GM18858 (cell line): Measurements from ENCODE around the gene MARK4.
"Not testable (repeated sequence)": the region's sequence is repeated elsewhere in the genome, so short reads cannot be mapped to it uniquely, and the experiment has no call there.

Experiments
- ATAC-seq: cut with Tn5 transposase; IDR thresholded peaks from one replicate; pipeline ENCODE4 v1.9.1; 2021; ENCODE audit not compliant: unreplicated experiment

Gene MARK4

DNA sequence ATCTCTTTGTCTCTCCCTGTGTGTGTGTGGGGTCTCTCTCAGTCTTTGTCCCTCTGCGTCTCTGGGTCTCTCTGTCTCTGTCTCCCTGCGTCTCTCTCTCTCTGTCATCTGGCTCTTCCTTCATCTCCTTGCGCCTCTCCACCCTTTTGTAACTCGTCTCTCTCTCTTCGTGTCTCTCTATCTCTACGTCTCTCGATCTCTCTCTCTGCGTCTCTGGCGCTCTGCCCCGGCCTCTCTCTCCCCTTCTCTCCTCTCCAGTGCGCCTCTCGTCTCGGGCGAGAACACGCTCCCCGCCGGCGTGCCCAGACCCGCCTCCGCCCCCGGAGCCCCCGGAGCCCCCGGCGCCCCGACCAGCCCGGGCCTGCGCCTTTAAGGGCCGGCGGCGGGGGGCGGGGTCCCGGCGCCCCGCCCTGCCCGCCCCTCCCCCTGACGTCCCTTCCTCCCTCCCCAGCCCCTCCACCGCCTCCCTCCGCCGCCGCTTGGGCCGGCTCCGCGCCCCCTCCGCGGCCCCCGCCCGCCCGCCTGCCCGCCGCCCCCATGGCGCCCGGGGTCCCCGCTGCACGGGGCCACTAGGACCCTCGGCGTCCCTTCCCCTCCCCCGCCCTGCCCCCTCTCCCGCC, at the start of gene MARK4:
Gene MARK4, plus strand, starts transcription at position 440 of the 620 bp plus-strand sequence. CDS start 318 bp downstream, outside the sequence.
- ATAC-seq = no peak

DNA sequence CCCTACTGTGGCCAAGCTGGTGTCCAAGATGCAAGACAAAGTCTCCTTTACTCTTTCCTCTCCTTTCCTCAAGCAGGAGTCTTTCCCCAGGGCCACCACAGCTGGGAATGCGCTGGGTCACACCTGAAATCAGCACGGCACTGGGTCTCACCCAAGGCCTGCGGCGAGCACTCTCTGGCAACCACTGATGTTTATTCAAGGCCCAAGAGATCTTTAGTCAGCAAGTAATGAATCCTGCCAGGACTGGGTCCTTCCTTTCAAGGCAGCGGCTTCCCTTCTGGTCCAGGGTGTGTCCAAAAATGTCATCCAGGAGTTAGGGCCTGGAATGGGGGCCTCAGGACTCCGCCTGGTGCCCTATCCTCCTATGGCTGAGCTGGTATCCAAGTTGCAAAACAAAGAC, 48.4 kb upstream of the MARK4 start:
- ATAC-seq = no peak

DNA sequence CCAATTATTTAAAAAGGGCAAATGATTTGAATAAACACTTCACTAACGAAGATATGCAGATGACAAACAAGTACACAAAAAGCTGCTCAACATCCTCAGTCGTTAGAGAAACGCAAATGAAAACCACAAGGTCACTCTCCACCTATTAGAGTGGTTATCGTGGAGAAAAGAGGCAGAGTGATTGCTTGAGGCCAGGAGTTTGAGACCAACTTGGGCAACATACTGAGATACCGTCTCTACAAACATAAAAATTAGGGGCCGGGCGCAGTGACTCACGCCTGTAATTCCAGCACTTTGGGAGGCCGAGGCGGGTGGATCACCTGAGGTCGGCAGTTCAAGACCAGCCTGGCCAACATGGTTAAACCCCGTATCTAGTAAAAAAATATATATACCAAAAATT, 45.3 kb upstream of the MARK4 start:
- ATAC-seq = no peak

DNA sequence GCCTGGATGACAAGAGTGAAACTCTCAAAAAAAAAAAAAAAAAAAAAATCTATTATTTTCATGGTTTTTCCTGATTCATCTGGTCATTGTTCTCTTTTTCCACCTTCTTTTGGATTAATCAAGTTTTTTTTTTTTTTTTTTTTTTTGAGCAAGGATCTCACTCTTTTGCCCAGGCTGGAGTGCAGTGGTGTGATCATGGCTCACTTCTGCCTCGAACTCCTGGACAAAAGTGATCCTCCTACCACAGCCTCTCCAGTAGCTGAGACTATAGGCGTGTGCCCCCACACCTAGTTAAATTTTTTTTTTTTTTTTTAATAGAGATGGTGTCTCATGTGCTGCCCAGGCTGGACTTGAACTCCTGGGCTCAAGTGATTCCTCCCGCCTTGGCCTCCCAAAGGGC, 44.7 kb upstream of the MARK4 start:
- ATAC-seq = no peak

DNA sequence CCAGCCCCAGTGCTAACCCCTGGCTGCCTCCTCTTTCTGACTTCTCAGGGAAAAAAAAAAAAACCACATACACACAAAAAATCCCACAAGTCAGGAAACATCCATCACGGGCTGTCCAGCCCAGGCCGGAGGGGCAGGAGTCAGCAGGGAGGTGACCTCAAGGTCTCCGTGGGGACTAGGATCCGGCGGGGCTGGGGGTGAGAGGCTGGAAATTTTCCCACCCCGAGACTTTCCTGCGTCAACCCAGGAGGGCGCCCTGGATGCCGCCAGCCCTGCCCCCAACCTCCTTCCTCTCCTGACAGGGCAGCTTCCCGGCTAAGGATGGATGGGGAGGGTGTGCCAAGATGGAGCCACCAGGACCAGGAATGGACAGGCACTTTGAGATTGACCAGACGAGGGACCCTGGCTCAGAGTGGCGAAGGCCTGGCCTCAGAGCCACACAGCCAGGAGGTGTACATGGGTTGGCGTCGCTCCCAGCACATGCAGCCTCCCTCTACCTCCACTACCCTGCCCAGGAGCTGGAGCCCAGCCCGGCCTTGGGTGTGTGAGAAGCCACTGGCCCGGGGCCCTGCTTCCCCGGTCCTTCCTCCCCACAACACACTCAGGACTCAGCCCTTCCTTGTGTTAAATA, 39.2 kb upstream of the MARK4 start:
- ATAC-seq = no peak

DNA sequence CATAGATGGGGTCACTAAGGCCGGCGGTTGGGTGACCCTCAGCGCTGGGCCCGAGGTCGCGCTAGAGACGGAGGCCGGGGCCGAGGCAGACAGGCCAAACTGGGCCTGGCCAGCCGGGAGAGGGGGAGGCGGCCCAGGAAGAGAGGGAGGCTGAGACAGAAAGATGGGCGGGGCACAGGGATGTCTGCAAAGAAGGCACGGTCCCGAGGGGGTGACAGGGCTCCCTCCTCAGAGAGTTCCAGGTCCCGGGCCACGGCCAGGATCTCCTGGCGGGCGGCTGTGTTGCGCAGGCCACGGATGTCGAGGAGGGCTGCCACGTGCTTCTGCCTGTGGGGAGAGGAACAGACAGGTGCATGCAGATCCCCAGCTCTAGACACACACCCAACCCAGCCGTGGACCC, 38.0 kb upstream of the MARK4 start:
- ATAC-seq = no peak

DNA sequence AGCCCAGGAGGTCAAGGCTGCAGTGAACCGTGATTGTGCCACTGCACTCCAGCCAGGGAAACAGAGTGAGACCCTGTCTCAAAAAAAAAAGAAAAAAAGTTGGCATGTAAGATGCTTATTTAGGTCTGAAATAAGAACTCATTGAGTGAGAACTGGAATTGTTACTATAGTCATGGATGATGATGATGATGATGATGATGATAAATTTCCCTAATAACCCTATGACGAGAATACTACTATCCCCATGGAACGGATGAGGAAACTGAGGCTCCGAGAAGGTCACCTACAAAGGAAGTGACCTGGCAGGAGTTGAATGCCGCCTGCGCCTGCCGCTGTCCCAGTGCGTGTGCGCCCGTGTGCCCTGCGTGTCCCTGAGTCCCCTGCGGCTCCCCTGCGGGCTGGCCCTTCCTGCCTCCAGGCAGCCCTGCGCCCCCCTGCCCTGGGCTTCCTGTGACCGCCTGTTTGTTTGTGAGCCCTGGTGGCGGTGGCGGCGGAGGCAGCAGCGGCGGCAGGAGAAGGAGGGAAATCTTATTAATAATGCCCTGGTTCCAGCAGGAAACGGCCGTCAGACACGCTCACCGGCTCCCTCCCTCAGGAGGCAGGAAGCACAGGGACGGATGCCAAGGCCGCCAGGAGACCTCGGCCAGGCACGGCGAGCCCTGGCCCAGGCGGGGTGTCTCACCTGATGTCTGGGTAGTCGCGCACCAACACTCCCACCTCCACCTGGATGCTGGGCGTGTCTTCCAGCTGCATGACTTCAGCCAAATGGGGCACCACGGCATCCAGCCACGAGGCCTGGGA, 35.5 kb upstream of the MARK4 start:
- no peak for ATAC-seq

DNA sequence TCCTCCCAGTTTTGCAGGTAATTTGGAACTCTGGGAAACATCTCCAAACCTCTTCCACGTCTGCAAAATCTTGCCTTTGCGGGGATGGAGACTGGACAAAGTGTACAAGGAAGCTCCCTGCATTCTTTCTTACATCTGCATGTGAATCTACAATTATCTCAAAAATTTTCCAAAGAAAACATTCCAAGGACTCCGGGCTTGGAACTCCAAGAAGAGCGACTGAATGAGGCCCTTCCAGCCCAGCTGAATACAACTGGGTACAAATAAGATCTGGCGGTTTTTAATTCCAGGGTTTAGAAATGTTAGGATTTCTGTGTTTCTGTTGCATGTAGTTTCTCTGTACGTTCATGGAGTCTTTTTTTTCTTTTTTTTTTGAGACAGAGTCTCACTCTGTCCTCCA, 34.4 kb upstream of the MARK4 start:
- no peak for ATAC-seq

DNA sequence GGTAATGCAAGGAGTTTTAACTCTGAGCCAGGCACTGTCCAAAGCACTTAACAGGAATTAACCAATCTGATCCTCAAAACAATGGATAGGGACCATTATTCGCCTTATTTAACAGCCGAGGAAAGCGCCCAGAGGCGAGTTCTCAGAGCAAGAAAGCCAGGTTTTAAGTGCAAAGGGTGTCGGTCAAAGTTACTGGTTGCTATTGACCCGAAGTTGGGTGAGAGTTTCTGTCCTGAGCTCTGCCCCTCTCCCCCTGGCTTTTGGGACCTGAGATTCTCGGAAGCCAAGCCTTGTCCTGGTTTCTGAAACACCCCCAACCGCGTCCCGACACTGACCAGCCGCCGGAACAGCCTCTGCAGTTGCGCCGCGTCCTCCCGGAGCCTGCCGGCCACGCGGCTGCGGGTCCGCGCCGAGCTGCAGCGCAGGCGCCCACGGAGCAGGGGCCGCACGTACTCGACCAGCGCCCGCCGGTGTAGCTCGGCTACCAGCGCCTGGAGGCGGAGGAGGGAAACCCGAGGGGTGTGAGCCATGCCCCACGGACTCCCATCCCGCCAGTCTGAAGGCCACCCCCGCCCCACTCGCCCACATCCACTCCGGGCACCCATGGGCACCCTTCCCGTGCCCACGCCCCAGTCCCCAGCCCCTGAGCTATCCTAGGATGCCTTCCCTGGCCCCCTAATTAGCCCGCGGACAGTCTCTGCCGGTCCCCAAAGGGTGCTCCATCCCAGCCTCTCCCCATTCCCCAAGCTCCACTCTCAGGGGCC, 33.7 kb upstream of the MARK4 start:
- no peak for ATAC-seq

DNA sequence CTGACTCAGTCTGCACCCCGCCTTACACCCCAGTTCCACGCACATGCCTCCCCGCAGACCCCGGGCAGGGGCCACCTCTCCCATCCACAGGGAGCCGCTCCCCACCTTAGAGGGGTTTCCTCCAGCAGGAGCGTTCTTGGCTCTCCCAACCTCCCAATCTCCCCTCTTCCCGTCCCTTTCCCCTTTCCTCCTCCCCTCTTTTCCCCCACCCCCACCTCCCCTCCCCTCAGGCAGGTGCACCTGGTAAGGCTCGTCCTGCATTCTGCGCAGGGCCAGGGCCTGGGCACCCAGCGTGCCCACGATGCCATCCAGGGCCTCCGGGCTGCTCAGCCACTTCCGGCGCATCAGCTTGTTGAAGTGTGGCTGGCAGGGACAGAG, 33.1 kb upstream of the MARK4 start:
- no peak for ATAC-seq

DNA sequence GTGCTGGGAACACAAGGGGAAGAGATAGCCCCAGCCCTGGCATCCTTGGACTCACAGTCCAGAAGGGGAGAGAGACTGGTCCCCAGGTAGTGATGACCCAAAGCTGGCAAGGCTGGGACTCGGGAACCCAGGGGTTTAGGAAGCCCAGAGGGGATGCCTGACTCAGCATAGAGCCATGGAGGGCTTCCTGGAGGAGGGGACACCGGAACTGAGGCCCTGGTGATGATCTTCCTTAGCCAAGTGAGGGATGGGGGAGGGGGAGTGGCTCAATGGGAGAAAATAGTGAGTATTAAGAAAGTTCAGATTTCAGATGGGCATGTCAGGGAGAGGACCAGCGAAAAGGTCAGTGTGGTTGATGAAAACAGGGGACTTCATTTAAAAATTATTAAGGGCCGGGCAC, 32.6 kb upstream of the MARK4 start:
- no peak for ATAC-seq

DNA sequence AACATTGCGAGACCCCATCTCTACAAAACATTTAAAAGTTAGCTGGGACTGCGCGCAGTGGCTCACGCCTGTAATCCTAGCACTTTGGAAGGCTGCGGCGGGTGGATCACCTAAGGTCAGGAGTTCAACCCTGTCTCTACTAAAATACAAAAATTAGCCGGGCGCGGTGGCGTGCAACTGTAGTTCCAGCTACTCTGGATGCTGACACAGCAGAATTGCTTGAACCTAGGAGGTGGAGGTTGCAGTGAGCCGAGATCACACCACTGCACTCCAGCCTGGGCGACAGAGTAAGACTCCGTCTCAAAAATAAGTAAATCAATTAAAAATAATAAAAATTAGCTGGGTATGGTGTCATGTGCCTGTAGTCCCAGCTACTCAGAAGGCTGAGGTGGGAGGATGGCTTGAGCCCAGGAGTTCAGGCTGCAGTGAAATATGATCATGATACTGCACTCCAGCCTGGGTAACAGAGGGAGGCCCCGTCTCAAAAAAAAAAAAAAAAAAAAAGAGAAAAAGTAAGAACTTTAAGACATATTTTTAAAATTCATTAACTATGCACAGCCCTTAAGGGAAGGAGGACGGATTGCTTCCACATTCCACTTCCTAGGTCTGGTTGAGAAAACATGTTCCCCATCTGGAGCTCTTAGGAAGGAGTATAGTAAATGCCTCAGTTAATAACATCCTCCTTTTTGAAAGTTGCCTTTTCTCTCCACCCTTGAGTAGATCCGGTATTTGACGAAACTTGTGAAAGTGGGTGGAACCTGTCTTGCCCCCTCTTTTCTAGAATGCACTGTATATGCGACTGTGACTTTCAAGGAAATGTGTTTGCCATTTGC, 31.9 kb upstream of the MARK4 start:
- ATAC-seq = no peak

DNA sequence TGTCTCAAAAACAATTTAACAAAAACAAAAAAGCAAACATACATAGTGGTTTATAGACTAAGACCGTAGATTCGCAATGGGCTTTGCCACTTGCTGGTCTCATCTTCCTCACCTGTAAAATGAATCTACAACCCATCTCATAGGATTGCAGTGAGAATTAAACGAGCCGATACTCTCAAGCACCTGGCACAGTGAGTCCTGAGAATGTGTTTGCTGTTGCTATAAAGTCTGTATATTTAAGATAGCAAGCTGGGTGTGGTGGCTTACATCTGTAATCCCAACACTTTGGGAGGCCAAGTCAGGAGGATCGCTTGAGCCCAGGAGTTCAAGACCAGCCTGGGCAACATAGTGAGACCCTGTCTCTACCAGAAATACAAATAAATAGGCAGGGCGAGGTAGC, 28.3 kb upstream of the MARK4 start:
- ATAC-seq = no peak

DNA sequence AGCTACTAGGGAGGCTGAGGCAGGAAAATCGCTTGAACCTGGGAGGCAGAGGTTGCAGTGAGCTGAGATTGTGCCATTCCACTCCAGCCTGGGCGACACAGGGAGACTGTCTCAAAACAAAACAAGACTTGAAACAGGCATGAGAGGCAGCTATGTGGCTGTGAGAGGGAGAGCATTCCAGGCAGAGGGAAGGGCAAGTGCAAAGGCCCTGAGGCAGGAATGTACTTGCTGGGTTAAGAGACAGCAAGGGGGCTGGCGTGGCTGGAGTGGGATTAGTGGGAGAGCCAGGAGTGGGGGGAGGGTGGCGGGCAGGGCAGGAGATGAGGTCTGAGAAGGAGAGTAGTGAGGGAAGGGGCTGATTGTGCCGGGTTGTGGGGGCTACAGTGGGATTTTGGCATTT, 27.2 kb upstream of the MARK4 start:
- ATAC-seq = no peak

DNA sequence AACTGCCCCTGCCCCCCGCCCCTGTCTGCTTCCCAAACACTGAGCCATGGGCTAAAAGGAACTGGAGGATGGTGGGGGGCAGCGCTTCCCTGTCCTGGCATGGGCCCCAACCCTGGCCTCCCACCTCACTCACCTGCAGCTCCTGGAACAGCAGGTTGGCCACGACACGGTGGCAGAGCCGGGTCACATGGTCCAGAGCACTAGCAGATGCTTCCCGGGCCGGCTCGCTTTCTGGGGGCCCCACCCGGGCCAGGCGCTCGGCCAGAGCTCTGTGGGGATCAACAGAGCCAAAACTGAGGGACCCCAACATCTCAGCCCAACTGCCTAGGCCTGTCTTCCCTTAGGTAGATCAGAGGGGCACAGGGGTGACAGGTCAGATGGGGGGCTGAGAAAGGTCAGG, 26.4 kb upstream of the MARK4 start:
- ATAC-seq = no peak

DNA sequence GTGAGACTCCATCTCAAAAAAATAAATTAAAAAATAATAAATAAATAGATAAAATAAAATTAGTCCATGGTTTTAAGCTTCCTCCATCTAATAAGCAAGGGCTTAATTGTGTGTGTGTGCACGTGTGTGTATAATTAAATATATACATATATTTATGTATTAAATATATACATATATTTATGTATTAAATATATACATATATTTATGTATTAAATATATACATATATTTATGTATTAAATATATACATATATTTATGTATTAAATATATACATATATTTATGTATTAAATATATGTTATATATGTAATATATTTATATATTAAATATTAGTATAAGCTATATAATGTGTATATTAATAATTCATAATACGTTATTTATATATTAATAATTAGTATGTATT, 22.0 kb upstream of the MARK4 start:
- not testable (repeated sequence) for ATAC-seq

DNA sequence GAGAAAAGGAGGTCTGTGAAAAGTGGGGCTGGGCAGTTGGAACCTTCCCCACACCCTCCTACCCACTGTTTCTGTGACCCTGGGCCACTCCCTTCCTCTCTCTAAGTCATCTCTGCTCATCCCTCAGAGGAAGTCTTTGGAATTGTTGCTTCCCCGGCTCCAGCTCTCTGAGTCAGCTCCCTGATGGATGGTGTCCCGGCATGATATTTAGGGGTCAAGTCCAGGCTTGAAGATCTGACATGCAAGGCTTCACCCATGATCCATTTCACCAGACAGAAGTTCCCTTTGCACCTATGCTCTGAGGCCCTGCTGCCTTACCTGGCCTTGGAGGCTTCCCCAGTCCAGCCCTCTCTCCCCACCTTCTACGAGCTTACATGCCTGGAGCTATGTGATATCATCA, 19.2 kb upstream of the MARK4 start:
- ATAC-seq = no peak

DNA sequence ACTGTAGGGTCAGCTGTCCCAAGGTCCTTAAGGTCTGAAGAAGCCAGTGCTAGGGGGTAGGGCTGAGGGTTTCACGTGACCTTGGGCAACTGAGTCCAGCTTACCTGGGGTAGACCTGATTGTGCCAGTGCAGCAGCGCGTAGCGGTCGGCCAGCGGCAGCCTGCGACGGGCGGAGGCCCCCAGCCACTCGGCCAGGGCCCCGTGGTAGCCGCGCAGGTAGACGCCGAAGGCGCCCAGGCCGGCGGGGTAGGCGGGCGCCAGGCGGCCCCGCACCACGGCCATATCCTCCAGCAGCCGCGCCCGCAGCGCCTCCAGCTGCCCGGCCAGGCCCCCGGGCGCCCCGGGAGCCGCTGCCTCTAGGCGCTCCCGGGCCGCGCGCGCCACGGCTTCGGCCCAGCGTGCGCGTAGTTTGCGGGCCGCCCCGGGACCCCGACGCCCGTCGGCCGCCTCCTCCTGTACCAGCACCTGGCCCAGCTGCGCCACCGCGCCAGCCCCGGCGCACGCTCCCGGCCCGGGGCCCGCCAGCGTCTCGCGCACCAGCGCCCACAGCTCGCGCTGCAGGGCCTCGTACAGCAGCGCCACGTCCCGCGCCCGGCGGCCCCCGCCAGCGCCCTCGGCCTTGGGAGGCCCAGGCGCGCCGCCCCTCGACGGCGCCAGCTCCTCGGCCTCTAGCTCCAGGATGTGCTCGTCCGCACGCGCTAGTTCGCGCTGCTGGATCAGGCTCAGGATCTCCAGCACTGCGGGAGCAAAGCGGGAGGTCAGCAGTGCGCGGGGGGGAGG, 16.8 kb upstream of the MARK4 start:
- no peak for ATAC-seq

DNA sequence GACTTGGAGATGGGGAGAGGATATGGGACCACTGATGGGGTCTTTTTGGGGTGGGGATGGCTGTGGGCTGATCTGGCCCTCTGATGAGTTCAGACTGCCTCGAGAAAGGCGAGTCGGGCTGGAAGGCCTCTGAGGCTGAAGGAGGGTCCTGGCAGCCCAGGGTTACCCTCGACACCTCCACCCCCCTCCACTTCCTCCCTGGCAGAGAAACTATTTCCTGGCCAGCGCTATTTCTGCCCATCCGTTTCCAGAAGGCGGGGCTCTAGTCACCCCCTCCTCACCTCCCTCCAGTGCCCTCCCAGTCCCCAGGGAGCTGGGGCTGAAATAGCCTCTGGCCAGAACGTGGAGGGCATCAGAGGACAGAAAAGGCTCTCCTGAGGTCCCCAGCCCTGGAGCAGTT, 15.6 kb upstream of the MARK4 start:
- ATAC-seq = no peak

DNA sequence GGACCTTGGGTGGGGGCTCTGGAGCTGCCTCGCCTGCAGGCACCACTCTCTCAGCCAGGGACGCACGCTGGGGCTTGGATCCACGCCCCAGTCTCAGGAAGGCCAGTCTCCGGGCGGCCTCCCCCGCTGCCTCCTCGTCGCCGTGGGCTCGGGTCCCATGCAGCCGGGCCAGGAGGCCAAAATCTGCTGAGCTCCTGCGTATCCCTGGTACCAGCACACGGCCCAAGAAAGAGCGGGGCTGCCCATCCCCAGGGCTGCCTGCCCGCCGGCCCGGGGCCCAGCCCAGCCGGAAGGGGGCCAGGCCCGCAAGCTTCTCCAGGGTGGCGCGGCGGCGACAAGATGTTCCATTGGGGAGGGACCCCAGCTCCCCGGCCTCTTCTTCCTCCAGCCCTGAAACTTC, 12.5 kb upstream of the MARK4 start:
- no peak for ATAC-seq
